Adrenal gland (tissue), 12 donors: ENCODE measurements around the gene SLC8B1. TPM values are rescaled to one million over a fixed set of nuclear protein-coding genes. Genes with fewer than 3 reads are reported as not detected.

Experiments
- DNase-seq, 7 donors: peaks; one replicate each; pipeline ENCODE4 v3.0.0-alpha.2; 2019 to 2020
- H3K27ac ChIP-seq, 5 donors: fragments of 200-600 bp; sonication (generic) in 4 of 5; 1 replicate in 3 of 5; 2 replicates in 2 of 5; pipeline versions ENCODE4 v1.5.1 to v1.8.0; 2016 to 2020; ENCODE audit warnings: mild to moderate bottlenecking in 1 of 5
- H3K27me3 ChIP-seq: fragments of 200-600 bp; 2 replicates; pipeline ENCODE4 v1.8.0; 2021
- H3K36me3 ChIP-seq, 2 donors: fragments of 200-600 bp; replicated peaks in 1 of 2; 1 replicate in 1 of 2; 2 replicates in 1 of 2; pipeline versions ENCODE4 v1.5.1 to v1.8.0; 2018 to 2022
- H3K4me1 ChIP-seq, 2 donors: fragments of 200-600 bp; replicated peaks in 1 of 2; 1 replicate in 1 of 2; 2 replicates in 1 of 2; pipeline versions ENCODE4 v1.5.1 to v1.8.0; 2018 to 2021
- H3K4me3 ChIP-seq, 4 donors: fragments of 200-600 bp; sonication (generic) in 3 of 4; one replicate each; pipeline ENCODE4 v1.5.1; 2016 to 2018
- H3K9me3 ChIP-seq, 3 donors: fragments of 200-600 bp; sonication (generic) in 1 of 3; replicated peaks in 1 of 3; 1 replicate in 2 of 3; 2 replicates in 1 of 3; pipeline versions ENCODE4 v1.5.1 to v1.8.0; 2016 to 2021
- POLR2A ChIP-seq, 2 donors: fragments of 450-650 bp; IDR thresholded peaks; one replicate each; pipeline ENCODE4 v1.6.1; 2017; ENCODE audit warnings: antibody characterized with exemption in 2 of 2, mild to moderate bottlenecking in 2 of 2, moderate library complexity in 1 of 2
- WGBS, 4 donors: extraction: QIAGEN DNeasy Blood & Tissue Kit in 2 of 4; methylation state at CpG; one replicate each; pipeline versions ENCODE4 v1.1.5 to v1.1.7; 2013 to 2017; 5-methylcytosine and 5-hydroxymethylcytosine counted together
- intact Hi-C, 2 donors: fragments of 100-400 bp; cut with DNase I; formaldehyde crosslinking; loops; one replicate each; pipeline versions ENCODE4 v1.14.1 to v1.15.0; 2022 to 2023
- polyA plus RNA-seq, 3 donors: library from polyadenylated mRNA; stranded (reverse); fragments of 200-250 nt in 2 of 3; fragments of 350-450 nt in 1 of 3; fragmentation: Illumina TruSeq in 1 of 3; extraction: RNeasy Lipid Tissue Mini Kit (QIAGEN cat#74804) in 1 of 3; gene quantifications; one replicate each; pipeline ENCODE4 v1.2.3, GENCODE V29; 2013 to 2014
- total RNA-seq, 9 donors: library from RNA; depleted of rRNA in 4 of 9; stranded (reverse); fragments of >200 nt in 4 of 9; fragments of 120-200 nt in 1 of 9; fragmentation: NEBNext Ultra II Directional in 1 of 9; extraction: Animal tissue kit (Norgen Biotek cat#: 25700) in 1 of 9; gene quantifications; one replicate each; pipeline versions ENCODE4 v1.1.0 to v1.2.4, GENCODE V29; 2013 to 2023
- TF ChIP-seq, protein P1 (sequence below), 6 experiments: fragments of 450-650 bp in 4 of 6; fragments of 200-600 bp in 2 of 6; sonication (generic) in 1 of 6; IDR thresholded peaks; 1 replicate in 5 of 6; 2 replicates in 1 of 6; pipeline versions ENCODE4 v1.5.1 to v1.8.0; 2016 to 2021; ENCODE audit warnings: antibody characterized with exemption in 6 of 6, mild to moderate bottlenecking in 2 of 6, moderate library complexity in 1 of 6
- donor health status: healthy with polysubstance abuse.
- donor health status: Bipolar disorder and iron deficiency.
- donor health status: DM: yes; HTN: yes; CAD: no.
- donor health status: DM: no; HTN: no; CAD: no.
- donor health status: DM: no; HTN: no; CAD: no.
- donor health status: DM: yes; HTN: yes; CAD: no.

SLC8B1 gene
- total and polyA plus RNA-seq, 12 donors: 67.6 to 288 (median 188) TPM

DNA sequence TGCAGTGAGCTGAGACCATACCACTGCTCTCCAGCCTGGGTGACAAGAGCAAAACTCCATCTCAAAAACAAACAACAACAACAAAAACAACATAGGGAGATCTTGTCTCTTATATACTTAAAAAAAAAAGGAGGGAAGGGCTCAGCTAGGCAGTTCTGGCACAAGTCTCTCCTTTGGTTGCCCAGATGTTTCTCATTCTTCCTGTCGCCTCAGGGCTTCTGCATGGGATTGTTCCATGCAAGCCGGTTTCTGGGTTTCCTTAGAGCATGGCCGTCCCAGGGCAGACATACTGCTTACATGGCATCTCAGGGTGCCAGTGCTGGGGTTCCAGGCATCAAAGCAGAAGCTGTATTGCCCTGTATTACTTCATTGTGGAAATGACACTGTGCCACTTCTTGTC is 5.2 kb upstream of the SLC8B1 start:
- DNase-seq: no peak
- Histone ChIP-seq H3K27ac (no peak overlapping the region), H3K36me3 (no peaks in the 10 kb centered on the region), H3K27me3 (no peaks in the 10 kb centered on the region), H3K4me3 (no peak overlapping the region), H3K9me3 (no peaks in the 10 kb centered on the region), H3K4me1 (no peaks in the 10 kb centered on the region)
- TF ChIP-seq, protein P1, sequence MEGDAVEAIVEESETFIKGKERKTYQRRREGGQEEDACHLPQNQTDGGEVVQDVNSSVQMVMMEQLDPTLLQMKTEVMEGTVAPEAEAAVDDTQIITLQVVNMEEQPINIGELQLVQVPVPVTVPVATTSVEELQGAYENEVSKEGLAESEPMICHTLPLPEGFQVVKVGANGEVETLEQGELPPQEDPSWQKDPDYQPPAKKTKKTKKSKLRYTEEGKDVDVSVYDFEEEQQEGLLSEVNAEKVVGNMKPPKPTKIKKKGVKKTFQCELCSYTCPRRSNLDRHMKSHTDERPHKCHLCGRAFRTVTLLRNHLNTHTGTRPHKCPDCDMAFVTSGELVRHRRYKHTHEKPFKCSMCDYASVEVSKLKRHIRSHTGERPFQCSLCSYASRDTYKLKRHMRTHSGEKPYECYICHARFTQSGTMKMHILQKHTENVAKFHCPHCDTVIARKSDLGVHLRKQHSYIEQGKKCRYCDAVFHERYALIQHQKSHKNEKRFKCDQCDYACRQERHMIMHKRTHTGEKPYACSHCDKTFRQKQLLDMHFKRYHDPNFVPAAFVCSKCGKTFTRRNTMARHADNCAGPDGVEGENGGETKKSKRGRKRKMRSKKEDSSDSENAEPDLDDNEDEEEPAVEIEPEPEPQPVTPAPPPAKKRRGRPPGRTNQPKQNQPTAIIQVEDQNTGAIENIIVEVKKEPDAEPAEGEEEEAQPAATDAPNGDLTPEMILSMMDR (IDR thresholded peaks at IDR 0.05): no peak
- TF ChIP-seq POLR2A (IDR thresholded peaks at IDR 0.05): no peak
- intact Hi-C loops: no loop called here
- 75 to 99% (median 87%) methylated on average over 3 of the region's 3 CpGs for WGBS, 4 donors

DNA sequence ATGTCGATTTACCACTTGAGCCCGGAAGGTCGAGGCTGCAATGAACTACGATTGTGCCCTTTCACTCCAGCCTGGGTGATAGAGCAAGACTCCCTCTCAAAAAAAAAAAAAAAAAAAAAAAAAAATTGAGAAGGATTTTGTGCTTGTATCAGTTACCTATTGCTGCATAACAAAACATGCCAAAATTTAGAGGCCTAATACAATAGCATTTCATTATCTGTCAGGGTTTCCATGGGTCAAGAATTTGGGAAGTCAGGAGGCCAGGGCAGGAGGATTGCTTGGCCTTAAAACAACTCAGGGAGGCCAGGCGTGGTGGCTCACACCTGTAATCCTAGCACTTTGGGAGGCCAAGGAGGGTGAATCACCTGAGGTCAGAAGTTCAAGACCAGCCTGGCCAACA is 4.6 kb upstream of the SLC8B1 start:
- no peaks in the 10 kb centered on the region for H3K27me3 ChIP-seq
- DNase-seq: no peak
- intact Hi-C loops: no loop called here
- no peaks in the 10 kb centered on the region for H3K9me3 ChIP-seq
- no peak overlapping the region for H3K4me3 ChIP-seq
- H3K36me3 ChIP-seq: no peaks in the 10 kb centered on the region
- H3K27ac ChIP-seq: no peak overlapping the region
- TF ChIP-seq, protein P1 (IDR thresholded peaks at IDR 0.05): no peak
- TF ChIP-seq POLR2A (IDR thresholded peaks at IDR 0.05): no peak
- 86 to 92% (median 88%) methylated on average over 5 of the region's 5 CpGs for WGBS, 4 donors
- H3K4me1 ChIP-seq: no peaks in the 10 kb centered on the region

DNA sequence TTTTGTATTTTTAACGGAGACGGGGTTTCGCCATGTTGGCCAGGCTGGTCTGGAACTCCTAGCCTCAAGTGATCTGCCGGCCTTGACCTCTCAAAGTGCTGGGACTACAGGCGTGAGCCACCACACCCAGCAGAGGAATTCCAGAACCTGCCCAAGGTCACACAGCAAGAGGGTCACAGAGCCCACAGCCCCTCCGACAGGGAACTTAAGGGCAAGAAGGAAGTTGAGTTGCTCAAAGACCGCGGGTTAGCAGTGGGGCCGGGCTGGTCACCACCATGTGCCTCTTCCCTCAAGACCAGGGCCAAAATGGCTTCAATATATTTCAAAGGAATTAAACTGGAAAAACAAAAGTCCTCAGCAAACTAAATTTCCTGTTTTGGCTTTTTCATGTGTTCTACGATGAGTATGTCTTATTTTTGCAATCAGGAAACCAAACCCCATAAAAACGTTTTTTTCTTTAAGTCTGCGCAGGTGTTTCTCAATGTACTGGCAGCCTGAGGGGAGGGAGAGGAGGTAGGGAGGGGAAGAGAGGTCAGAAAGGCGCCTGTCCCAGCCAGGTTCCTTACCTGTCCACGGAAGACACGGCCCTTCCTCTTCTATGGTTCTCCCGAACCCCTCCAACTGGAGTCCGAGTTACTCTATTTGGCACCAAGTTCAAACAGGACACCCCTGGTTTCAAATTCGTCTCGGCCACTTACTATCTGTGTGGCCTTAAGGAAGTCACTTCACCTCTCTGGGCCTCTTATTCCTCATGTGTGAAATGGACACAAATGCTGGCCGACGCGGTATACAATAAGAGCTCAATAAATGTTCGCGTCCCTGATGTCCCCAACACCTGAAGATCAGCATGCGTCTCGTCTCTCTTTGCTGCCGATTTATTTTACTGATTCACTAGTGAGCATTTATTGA is 778 bp downstream of the SLC8B1 start:
- Histone ChIP-seq H3K36me3 (peaks cover 0 to 37% of the 10 kb centered on the region in 2 donors), H3K4me1 (peaks cover 11 to 24% of the 10 kb centered on the region in 2 donors), H3K4me3 (peak overlapping the region; percentile 39 to 93 (median 85)), H3K27me3 (no peaks in the 10 kb centered on the region), H3K27ac (peak overlapping the region; percentile 67 to 94 (median 87)), H3K9me3 (no peaks in the 10 kb centered on the region)
- 12 to 20% (median 13%) methylated on average over 19 to 27 of the region's 27 CpGs for WGBS, 4 donors
- DNase-seq: peak in 6 of 7 donors; percentile 46 to 72 (median 58)
- TF ChIP-seq, protein P1 (IDR thresholded peaks at IDR 0.05): no peak
- peak in 1 of 2 donors; percentile 7 for TF ChIP-seq POLR2A (IDR thresholded peaks at IDR 0.05)
- intact Hi-C loops: no loop called here

DNA sequence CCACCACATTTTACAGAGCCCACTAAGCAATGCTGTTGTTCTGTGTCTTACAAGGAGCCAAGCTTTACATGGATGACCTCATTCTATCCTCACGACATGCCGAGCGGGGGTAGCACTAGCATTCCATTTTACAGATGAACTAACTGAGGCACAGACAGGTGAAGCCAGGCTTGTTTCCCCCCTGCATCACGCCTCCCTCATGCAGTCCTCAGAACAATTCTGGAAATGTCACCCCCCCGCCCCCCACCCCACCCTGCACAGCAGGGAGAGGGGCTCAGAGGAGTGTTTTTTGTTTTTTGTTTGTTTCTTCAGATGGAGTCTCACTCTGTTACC is 1.5 kb downstream of the SLC8B1 start:
- Histone ChIP-seq H3K27ac (peak overlapping the region in 4 of 5 donors; percentile 68 to 94 (median 90)), H3K9me3 (no peaks in the 10 kb centered on the region), H3K4me3 (peak overlapping the region in 2 of 4 donors; percentile 78 to 93), H3K27me3 (no peaks in the 10 kb centered on the region), H3K4me1 (peaks cover 11 to 28% of the 10 kb centered on the region in 2 donors), H3K36me3 (peaks cover 0 to 45% of the 10 kb centered on the region in 2 donors)
- no peak for DNase-seq
- WGBS, 4 donors: 45 to 57% (median 52%) methylated on average over 4 to 5 of the region's 5 CpGs
- intact Hi-C loops: no loop called here
- TF ChIP-seq, protein P1 (IDR thresholded peaks at IDR 0.05): no peak
- no peak for TF ChIP-seq POLR2A (IDR thresholded peaks at IDR 0.05)
